Spleen (tissue), 11 donors: ENCODE measurements around the gene PUM2. TPM values are rescaled to one million over a fixed set of nuclear protein-coding genes. Genes with fewer than 3 reads are reported as not detected.
A peak's percentile ranks its signal among the peaks of the same experiment; 100 is the strongest.

Source experiments
- DNase-seq: peaks from one replicate; pipeline ENCODE4 v3.0.0-alpha.2; 2020
- H3K27ac ChIP-seq, 8 donors: fragments of 200-600 bp; sonication (generic) in 7 of 8; 1 replicate in 4 of 8; 2 replicates in 4 of 8; pipeline versions ENCODE4 v1.5.0 to v1.8.0; 2016 to 2021; ENCODE audit warnings: inconsistent platforms in 4 of 8, mild to moderate bottlenecking in 4 of 8, moderate library complexity in 1 of 8
- H3K27me3 ChIP-seq, 7 donors: fragments of 200-600 bp; sonication (generic) in 6 of 7; replicated peaks in 1 of 7; 1 replicate in 4 of 7; 2 replicates in 3 of 7; pipeline versions ENCODE4 v1.5.0 to v1.8.0; 2016 to 2021; ENCODE audit warnings: inconsistent platforms in 3 of 7, mild to moderate bottlenecking in 1 of 7
- H3K36me3 ChIP-seq, 6 donors: fragments of 200-600 bp; sonication (generic) in 5 of 6; 1 replicate in 4 of 6; 2 replicates in 2 of 6; pipeline versions ENCODE4 v1.5.0 to v1.8.0; 2016 to 2021; ENCODE audit warnings: inconsistent platforms in 2 of 6
- H3K4me1 ChIP-seq, 6 donors: fragments of 200-600 bp; sonication (generic) in 5 of 6; 1 replicate in 3 of 6; 2 replicates in 3 of 6; pipeline versions ENCODE4 v1.5.0 to v1.8.0; 2016 to 2021; ENCODE audit warnings: inconsistent platforms in 3 of 6
- H3K4me3 ChIP-seq, 8 donors: fragments of 200-600 bp; sonication (generic) in 7 of 8; 1 replicate in 4 of 8; 2 replicates in 4 of 8; pipeline versions ENCODE4 v1.5.0 to v1.8.0; 2016 to 2021; ENCODE audit warnings: inconsistent platforms in 4 of 8, mild to moderate bottlenecking in 4 of 8, moderate library complexity in 2 of 8
- H3K9me3 ChIP-seq, 8 donors: fragments of 200-600 bp; sonication (generic) in 7 of 8; 1 replicate in 4 of 8; 2 replicates in 4 of 8; pipeline versions ENCODE4 v1.5.0 to v1.8.0; 2016 to 2021; ENCODE audit warnings: inconsistent platforms in 4 of 8
- POLR2A ChIP-seq, 3 donors: fragments of 450-650 bp; IDR thresholded peaks; one replicate each; pipeline ENCODE4 v1.5.1; 2017; ENCODE audit warnings: antibody characterized with exemption in 3 of 3, mild to moderate bottlenecking in 1 of 3
- POLR2AphosphoS5 ChIP-seq, 3 donors: sonication (generic); formaldehyde crosslinking; IDR thresholded peaks; one replicate each; pipeline ENCODE4 v1.5.1; 2017; ENCODE audit warnings: antibody characterized with exemption in 3 of 3
- WGBS, 5 donors: extraction: QIAGEN DNeasy Blood & Tissue Kit in 3 of 5; methylation state at CpG; one replicate each; pipeline versions ENCODE4 v1.1.5 to v1.1.7; 2013 to 2018; 5-methylcytosine and 5-hydroxymethylcytosine counted together
- intact Hi-C: fragments of 100-400 bp; cut with DNase I; formaldehyde crosslinking; loops from one replicate; pipeline ENCODE4 v1.15.0; 2023; ENCODE audit warnings: low total_unique reads
- polyA plus RNA-seq, 3 donors: library from polyadenylated mRNA; stranded (reverse); fragments of 200-250 nt; gene quantifications; one replicate each; pipeline ENCODE4 v1.2.1, GENCODE V29; 2013
- total RNA-seq, 7 donors: library from RNA; depleted of rRNA in 3 of 7; stranded (reverse); fragments of >200 nt in 3 of 7; fragmentation: NEBNext Ultra II Directional in 4 of 7; extraction: Animal tissue kit (Norgen Biotek cat#: 25700) in 4 of 7; gene quantifications; one replicate each; pipeline versions ENCODE4 v1.1.0 to v1.2.1, GENCODE V29; 2016 to 2021
- TF ChIP-seq, protein P1 (sequence below), 11 experiments: fragments of 200-600 bp in 7 of 11; fragments of 450-650 bp in 4 of 11; sonication (generic) in 4 of 11; IDR thresholded peaks in 8 of 11; conservative IDR thresholded peaks in 3 of 11; 1 replicate in 7 of 11; 2 replicates in 4 of 11; pipeline versions ENCODE4 v1.4.0 to v1.8.0; 2016 to 2021; ENCODE audit warnings: antibody characterized with exemption in 11 of 11, inconsistent platforms in 4 of 11, mild to moderate bottlenecking in 1 of 11
- donor health status: healthy with polysubstance abuse.
- donor health status: DM: no; HTN: no; CAD: no; lungs with moderate emphysema.
- donor health status: DM: no; HTN: no; CAD: no.
- donor health status: Bipolar disorder and iron deficiency.
- donor health status: healthy.
- donor health status: DM: no; HTN: no; CAD: no.
- donor health status: DM: yes; HTN: yes; CAD: no.

Gene PUM2
- total and polyA plus RNA-seq, 10 donors, result 29.2 to 137 (median 91.0) TPM

- H3K27ac ChIP-seq, result peak within 1 kb of the TSS in 4 of 8 donors; percentile 40 to 68 (median 50)
- peak; percentile 76 for DNase-seq
- H3K9me3 ChIP-seq, result no peaks in the 10 kb centered on the region
- TF ChIP-seq POLR2A (IDR thresholded peaks at IDR 0.05) (no peak), POLR2AphosphoS5 (IDR thresholded peaks at IDR 0.05) (no peak)
- TF ChIP-seq, protein P1, sequence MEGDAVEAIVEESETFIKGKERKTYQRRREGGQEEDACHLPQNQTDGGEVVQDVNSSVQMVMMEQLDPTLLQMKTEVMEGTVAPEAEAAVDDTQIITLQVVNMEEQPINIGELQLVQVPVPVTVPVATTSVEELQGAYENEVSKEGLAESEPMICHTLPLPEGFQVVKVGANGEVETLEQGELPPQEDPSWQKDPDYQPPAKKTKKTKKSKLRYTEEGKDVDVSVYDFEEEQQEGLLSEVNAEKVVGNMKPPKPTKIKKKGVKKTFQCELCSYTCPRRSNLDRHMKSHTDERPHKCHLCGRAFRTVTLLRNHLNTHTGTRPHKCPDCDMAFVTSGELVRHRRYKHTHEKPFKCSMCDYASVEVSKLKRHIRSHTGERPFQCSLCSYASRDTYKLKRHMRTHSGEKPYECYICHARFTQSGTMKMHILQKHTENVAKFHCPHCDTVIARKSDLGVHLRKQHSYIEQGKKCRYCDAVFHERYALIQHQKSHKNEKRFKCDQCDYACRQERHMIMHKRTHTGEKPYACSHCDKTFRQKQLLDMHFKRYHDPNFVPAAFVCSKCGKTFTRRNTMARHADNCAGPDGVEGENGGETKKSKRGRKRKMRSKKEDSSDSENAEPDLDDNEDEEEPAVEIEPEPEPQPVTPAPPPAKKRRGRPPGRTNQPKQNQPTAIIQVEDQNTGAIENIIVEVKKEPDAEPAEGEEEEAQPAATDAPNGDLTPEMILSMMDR (IDR thresholded peaks at IDR 0.05 in 8 of 11, conservative IDR thresholded peaks at IDR 0.05 in 3 of 11), result no peak
- WGBS, 5 donors, result 0 to 1% (median 1%) methylated on average over 31 to 65 of the region's 65 CpGs
- no peaks in the 10 kb centered on the region for H3K36me3 ChIP-seq
- peak within 1 kb of the TSS; percentile 41 to 79 (median 54) for H3K4me3 ChIP-seq
- intact Hi-C loops, result no loop called here
- H3K4me1 ChIP-seq, result peaks cover 4 to 36% (median 29%) of the 10 kb centered on the region in 6 donors
- H3K27me3 ChIP-seq, result peaks cover 0 to 75% (median 48%) of the 10 kb centered on the region in 7 donors
These were observed 125.8 kb downstream of the PUM2 start, which contains the start of gene SDC1 for GRCh38 chr2:20224716-20225293. SDC1 (minus strand) TSS chr2:20225130; CDS start chr2:20224867, 263 bp downstream.

- intact Hi-C loops, result no loop called here
- DNase-seq, result no peak
- TF ChIP-seq, protein P1 (IDR thresholded peaks at IDR 0.05 in 8 of 11, conservative IDR thresholded peaks at IDR 0.05 in 3 of 11), result no peak
- TF ChIP-seq POLR2A (IDR thresholded peaks at IDR 0.05) (no peak), POLR2AphosphoS5 (IDR thresholded peaks at IDR 0.05) (no peak)
- H3K27ac ChIP-seq, result peak overlapping the region in 4 of 8 donors; percentile 40 to 68 (median 50)
- H3K4me3 ChIP-seq, result peak overlapping the region; percentile 41 to 79 (median 54)
- peaks cover 4 to 36% (median 29%) of the 10 kb centered on the region in 6 donors for H3K4me1 ChIP-seq
- 0 to 3% (median 1%) methylated on average over 7 to 70 of the region's 70 CpGs for WGBS, 5 donors
- no peaks in the 10 kb centered on the region for H3K36me3 ChIP-seq
- peaks cover 0 to 75% (median 48%) of the 10 kb centered on the region in 7 donors for H3K27me3 ChIP-seq
- no peaks in the 10 kb centered on the region for H3K9me3 ChIP-seq
These were observed 126.4 kb downstream of the PUM2 start for GRCh38 chr2:20224164-20224715.

GRCh38 chr2:20223407-20224163 lies 127.1 kb downstream of the PUM2 start:
- Histone ChIP-seq H3K27ac (peak overlapping the region in 4 of 8 donors; percentile 40 to 68 (median 50)), H3K4me3 (peak overlapping the region; percentile 41 to 79 (median 54)), H3K27me3 (peaks cover 0 to 78% (median 48%) of the 10 kb centered on the region in 7 donors), H3K9me3 (no peaks in the 10 kb centered on the region), H3K4me1 (peaks cover 4 to 36% (median 29%) of the 10 kb centered on the region in 6 donors), H3K36me3 (no peaks in the 10 kb centered on the region)
- TF ChIP-seq POLR2AphosphoS5 (IDR thresholded peaks at IDR 0.05) (peak in 1 of 3 donors; percentile 9), POLR2A (IDR thresholded peaks at IDR 0.05) (no peak)
- 1 to 3% (median 1%) methylated on average over 24 to 66 of the region's 66 CpGs for WGBS, 5 donors
- peak; percentile 81 for DNase-seq
- intact Hi-C loops, result no loop called here

DNA sequence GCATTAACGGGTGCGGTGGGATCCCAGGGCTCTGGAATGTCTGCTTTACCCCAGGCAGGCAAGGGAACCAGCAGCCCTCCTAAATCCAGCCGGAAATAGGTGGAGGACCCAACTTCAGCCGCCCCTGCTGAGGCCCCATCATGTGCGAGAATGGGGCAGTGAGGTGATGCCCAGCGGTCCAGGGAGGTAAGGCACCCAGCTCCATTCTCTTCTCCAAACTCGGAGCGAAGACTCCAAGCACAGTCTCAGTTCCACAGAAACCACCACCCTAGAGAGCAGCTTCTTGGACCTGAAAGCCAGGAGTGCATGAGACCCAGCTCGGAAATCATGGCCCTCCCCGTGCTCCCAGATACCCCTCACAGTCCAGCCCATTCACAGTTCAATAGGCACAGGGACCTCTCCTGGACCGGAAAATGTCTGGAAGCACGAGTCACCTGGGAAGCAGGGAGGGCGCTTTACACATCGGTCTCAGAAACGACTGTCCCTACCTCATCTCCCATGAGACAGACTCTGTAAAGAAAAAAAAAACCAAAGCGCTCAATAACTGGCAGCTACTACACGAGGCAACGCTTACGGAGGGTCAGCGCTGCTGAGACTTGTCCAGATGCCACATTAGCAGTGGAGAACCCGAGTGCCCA lies 127.8 kb downstream of the PUM2 start:
- WGBS, 5 donors, result 38 to 44% (median 41%) methylated on average over 20 to 21 of the region's 21 CpGs
- Histone ChIP-seq H3K36me3 (no peaks in the 10 kb centered on the region), H3K9me3 (no peaks in the 10 kb centered on the region), H3K27ac (peak overlapping the region in 1 of 8 donors; percentile 68), H3K4me3 (peak overlapping the region in 7 of 8 donors; percentile 41 to 79 (median 56)), H3K27me3 (peaks cover 0 to 71% (median 44%) of the 10 kb centered on the region in 7 donors), H3K4me1 (peaks cover 4 to 36% (median 29%) of the 10 kb centered on the region in 6 donors)
- intact Hi-C loops, result no loop called here
- TF ChIP-seq, protein P1 (IDR thresholded peaks at IDR 0.05 in 8 of 11, conservative IDR thresholded peaks at IDR 0.05 in 3 of 11), result no peak
- TF ChIP-seq POLR2AphosphoS5 (IDR thresholded peaks at IDR 0.05), result no peak
- DNase-seq, result no peak
